Transverse colon (tissue), 4 donors: ENCODE results near the gene PRG3.

Experiments used
- EP300 ChIP-seq: sonication (generic); formaldehyde crosslinking; IDR thresholded peaks from one replicate; pipeline ENCODE4 v1.6.1; 2017; ENCODE audit warnings: antibody characterized with exemption, low read depth
- POLR2A ChIP-seq: fragments of 450-650 bp; IDR thresholded peaks from one replicate; pipeline ENCODE4 v1.6.1; 2016; ENCODE audit warnings: antibody characterized with exemption, mild to moderate bottlenecking, moderate library complexity
- POLR2AphosphoS5 ChIP-seq, 3 donors: sonication (generic); formaldehyde crosslinking; IDR thresholded peaks; one replicate each; pipeline ENCODE4 v1.6.1; 2016; ENCODE audit warnings: antibody characterized with exemption in 3 of 3
- TF ChIP-seq, protein P1 (sequence below), 5 experiments: fragments of 200-600 bp in 3 of 5; fragments of 450-650 bp in 2 of 5; sonication (generic) in 3 of 5; IDR thresholded peaks; 1 replicate in 2 of 5; 2 replicates in 3 of 5; pipeline ENCODE4 v1.5.1; 2016 to 2017; ENCODE audit warnings: antibody characterized with exemption in 5 of 5, inconsistent platforms in 3 of 5, mild to moderate bottlenecking in 2 of 5, moderate library complexity in 1 of 5

DNA sequence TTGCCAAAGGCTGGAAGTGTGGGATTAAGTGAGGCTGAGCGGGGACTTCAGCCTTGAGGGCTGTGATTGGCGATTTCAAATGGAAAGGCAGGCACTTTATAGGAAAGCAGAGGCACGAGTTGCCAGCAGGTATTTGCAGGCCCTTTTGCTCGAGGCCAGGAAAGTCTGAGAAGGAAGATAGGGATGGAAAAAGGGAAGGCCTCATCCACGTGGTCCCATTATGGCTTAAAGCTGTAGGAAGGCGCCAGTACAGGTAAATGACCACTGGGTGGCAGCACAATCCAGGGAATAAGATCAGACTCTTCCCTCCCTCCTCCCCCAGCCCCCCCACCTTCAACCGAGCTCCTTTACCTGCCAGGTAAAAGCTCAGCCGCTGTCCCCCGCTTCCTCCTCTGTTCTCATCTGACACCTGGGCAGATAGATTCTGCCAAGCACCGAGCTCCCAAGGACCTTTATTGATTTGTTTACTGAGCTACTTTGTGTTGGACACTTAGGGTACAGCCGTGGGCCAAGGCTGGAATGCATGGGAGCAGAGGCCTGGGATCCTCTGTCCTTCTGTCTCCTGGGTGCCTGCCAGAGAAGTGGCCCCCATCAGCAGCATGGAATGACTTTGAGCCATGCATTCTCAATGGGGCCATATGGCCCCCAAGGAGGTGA is 35.3 kb downstream of the PRG3 start:
- TF ChIP-seq POLR2A (no peak), EP300 (no peak), POLR2AphosphoS5 (IDR thresholded peaks at IDR 0.05) (no peak)
- TF ChIP-seq, protein P1, sequence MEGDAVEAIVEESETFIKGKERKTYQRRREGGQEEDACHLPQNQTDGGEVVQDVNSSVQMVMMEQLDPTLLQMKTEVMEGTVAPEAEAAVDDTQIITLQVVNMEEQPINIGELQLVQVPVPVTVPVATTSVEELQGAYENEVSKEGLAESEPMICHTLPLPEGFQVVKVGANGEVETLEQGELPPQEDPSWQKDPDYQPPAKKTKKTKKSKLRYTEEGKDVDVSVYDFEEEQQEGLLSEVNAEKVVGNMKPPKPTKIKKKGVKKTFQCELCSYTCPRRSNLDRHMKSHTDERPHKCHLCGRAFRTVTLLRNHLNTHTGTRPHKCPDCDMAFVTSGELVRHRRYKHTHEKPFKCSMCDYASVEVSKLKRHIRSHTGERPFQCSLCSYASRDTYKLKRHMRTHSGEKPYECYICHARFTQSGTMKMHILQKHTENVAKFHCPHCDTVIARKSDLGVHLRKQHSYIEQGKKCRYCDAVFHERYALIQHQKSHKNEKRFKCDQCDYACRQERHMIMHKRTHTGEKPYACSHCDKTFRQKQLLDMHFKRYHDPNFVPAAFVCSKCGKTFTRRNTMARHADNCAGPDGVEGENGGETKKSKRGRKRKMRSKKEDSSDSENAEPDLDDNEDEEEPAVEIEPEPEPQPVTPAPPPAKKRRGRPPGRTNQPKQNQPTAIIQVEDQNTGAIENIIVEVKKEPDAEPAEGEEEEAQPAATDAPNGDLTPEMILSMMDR (IDR thresholded peaks at IDR 0.05): peak; percentile 70 to 86 (median 80)
